GM18867 (cell line): ENCODE results near the gene HSD17B4.
A peak's percentile ranks its signal among the peaks of the same experiment; 100 is the strongest.
"Not testable (repeated sequence)": the region's sequence is repeated elsewhere in the genome, so short reads cannot be mapped to it uniquely, and the experiment has no call there.

Experiments used
- ATAC-seq: cut with Tn5 transposase; IDR thresholded peaks from one replicate; pipeline ENCODE4 v1.9.1; 2021; ENCODE audit warnings: mild to moderate bottlenecking, moderate library complexity; ENCODE audit not compliant: unreplicated experiment

Gene HSD17B4, protein sequence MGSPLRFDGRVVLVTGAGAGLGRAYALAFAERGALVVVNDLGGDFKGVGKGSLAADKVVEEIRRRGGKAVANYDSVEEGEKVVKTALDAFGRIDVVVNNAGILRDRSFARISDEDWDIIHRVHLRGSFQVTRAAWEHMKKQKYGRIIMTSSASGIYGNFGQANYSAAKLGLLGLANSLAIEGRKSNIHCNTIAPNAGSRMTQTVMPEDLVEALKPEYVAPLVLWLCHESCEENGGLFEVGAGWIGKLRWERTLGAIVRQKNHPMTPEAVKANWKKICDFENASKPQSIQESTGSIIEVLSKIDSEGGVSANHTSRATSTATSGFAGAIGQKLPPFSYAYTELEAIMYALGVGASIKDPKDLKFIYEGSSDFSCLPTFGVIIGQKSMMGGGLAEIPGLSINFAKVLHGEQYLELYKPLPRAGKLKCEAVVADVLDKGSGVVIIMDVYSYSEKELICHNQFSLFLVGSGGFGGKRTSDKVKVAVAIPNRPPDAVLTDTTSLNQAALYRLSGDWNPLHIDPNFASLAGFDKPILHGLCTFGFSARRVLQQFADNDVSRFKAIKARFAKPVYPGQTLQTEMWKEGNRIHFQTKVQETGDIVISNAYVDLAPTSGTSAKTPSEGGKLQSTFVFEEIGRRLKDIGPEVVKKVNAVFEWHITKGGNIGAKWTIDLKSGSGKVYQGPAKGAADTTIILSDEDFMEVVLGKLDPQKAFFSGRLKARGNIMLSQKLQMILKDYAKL

DNA sequence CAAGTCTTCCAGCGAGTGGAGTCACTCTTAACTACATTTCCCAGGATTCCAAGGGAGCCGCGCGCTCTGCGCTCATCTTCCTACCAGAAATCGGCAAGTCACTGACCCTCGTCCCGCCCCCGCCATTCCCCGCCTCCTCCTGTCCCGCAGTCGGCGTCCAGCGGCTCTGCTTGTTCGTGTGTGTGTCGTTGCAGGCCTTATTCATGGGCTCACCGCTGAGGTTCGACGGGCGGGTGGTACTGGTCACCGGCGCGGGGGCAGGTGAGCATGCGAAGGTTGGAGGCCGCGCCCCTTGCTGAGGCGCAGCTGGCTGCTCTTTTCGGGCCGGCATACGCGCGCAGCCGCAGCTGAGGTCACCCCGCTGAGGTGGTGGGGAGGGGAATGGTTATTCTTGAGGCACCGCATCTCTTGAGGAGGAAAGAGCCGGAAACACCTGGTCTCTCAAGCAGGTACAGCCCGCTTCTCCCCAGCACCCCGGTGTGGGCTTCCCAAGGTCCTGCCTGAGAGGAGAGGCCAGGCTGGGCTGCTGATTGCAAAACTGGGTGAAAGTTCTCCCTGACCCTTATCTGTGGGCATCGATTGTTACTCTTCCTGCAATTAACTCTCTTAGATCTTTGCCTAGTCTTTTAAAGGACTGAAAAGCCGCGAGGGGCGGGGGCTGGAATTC, at the start of gene HSD17B4:
Gene HSD17B4, plus strand, starts transcription at position 125 of the 667 bp plus-strand sequence. Its CDS starts 79 bp downstream, at position 204.
- peak; percentile 97 for ATAC-seq

DNA sequence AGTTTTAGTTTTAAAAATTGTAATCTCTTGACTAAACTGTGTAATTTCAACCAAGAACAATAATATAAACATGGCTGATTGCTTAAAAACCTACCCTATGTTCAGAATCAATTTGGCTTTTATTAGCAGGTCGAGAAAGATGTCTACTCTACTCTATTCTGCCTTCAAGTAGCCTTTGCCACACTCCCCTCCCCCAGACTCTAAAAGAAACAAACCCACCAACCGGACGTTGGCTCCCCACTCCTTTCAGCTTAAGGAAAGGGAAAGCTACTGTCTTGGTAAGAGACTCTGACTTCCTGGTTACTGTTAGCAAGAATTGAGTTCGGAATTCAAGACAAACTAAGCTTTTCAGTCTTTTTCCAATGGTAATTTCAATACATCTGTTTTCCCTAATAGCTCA, 49.7 kb upstream of the HSD17B4 start:
- ATAC-seq: no peak

DNA sequence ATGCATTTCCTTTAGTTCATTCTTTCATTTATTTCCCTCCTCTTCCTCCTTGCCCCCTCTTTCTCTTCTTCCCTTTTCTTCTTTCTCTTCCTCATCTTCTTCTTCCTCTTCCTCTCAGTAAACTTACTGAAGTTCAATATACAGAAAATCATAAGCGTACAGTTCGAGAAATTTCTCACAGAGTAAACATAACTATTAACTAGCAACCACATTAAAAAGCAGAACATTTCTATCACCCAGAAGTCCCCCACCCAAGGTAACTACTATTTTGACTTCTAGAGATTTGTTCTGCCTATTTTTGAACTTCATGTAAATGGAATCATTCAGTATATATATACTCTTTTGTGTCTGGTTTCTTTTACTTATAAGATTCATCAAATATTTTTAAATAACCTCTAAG, 48.3 kb upstream of the HSD17B4 start:
- ATAC-seq: no peak

DNA sequence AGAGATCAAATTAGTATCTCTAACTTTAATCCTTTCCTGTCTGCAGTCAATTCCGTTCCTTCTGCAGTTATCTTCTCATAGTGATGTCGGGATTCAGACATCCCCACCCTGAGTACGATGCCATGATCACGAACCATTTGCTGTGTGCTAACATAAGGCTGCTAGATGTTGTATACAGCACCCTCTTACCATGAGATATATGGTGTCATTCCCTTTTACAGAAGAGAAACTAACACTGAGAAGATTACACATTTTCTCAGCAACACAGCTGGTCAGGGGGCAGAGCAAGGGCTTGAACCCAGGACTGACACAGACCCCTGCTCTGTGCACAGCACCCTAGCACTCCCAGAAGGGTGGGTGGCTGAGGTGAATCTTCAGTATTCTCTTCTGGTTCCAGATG, 46.9 kb upstream of the HSD17B4 start:
- ATAC-seq: peak; percentile 54

DNA sequence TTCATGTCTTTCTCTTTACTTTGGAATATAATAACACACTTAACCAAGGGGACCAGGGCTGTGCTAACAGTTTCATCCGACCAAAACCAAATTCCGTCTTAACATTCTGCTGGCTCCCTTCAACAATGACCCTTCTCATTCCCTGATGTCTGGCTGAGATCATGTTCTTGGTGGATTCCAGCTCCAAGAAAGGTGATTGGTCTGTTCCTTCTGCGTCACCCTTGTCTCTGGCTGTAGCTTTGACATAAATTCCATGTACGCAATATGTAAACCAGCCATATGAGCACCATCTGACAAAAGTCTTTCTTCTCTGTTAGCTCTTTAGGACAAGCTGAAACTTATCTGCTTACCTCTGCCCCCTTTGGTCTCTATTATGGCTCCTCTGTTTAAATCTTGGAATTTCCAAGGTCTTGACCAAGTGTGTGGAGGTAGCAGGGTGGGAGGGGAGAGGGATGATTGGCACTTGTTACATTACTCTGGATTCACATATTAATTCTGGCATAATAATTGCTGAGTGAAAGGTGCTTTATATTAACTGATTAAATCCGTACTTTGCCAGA, 45.7 kb upstream of the HSD17B4 start:
- ATAC-seq: no peak

DNA sequence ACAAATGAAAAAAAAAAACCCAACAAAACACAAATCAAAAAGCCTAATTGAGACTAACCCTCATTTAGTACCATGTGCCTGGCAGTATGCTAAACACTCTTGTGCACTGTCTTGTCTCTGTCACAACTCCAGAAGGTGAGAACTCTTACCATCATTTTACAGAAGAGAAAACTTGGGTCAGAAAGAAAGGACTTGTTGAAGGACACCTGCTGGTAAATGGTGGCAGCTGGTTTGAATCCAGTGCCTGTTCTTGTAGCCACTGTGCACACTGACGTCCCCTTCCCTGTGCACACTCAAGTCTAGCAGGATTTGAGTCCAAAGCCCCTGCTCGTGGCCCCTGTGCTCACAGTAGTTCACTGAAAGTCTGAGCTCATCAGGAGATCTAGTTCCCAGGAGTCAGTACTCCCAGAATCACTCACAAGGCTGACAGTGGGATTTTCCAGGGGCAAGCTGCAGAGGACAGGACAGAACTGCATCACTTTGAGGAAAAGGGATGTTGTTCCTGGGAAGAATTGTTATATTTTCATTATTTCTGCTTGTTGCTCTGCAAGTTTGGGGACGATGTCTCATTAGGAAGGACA, 43.0 kb upstream of the HSD17B4 start:
- ATAC-seq: peak; percentile 68

DNA sequence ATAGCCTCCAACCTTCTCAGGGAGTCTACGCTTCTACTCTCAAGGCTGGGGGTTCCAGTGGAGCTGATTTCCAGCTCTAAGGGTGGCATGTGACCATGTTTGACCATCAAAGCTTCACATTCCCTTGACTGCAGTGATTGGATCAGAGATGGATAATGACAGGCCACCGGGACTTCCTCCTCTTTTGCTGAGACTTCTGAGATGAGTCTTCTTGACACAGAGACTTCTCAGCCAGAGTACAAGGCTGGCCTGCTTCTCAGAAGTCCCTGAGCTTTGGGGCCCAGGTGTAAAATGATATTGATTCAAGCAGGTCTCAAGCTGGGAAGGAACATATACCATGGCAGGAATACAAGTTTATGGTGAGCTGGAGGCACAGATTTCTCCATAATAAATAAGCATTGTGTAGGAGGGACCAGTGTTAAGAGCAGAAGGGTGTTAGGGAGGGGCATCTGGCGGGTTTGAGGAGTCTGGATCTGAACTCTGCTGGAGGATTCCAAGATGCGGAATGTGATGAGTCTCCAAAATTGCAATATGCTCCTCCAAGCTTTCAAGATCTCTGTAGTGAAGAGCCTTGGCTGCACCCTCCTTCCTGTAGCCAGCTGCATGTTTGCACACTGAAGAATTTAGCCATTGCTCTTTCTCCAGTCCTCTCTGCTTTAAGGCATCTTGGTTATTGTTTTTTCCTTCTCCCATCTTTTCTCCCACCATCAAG, 41.7 kb upstream of the HSD17B4 start:
- peak; percentile 30 for ATAC-seq

DNA sequence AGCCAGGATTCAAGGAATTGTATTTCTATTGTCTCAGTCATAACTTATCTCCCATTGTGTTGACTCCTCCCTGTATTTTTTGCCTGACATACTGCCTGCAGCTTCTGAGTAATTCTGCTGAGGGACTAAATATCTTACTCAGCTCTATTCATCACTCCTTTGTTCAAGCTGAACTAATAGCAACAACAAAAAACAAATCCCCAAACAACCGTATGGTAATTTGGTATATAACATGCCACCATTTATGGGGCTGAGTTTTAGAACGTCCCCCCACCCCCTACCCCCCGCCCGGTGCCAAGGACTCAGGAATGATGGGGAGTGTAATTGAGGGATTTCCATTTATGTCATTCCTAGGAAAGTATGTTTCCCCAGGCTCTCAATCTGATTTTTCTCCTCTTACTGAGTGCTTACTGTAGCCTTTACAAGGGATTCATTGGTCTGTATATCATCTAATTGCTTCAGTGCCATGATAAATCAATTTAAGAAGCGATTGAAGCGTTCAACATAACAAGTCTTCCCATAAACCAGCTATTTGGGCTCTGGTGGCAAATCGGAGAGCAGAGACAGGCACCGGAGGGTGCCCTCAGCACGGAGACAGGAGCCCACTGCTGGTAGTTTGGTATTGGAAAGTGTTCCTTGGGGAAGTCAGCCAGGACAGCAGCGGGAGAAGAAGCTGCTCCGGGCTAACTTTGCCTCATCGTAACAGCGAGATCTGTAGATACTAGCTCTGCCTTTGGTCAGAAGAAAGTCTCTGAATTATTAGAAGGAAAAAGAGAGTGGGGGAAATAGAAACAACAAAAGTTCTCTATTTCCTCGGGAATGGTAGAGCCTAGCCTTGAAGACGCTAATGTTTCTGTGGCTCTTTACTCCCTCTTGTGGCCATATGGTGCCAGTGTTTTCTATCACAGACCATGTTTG, 40.7 kb upstream of the HSD17B4 start:
- peak; percentile 58 for ATAC-seq

DNA sequence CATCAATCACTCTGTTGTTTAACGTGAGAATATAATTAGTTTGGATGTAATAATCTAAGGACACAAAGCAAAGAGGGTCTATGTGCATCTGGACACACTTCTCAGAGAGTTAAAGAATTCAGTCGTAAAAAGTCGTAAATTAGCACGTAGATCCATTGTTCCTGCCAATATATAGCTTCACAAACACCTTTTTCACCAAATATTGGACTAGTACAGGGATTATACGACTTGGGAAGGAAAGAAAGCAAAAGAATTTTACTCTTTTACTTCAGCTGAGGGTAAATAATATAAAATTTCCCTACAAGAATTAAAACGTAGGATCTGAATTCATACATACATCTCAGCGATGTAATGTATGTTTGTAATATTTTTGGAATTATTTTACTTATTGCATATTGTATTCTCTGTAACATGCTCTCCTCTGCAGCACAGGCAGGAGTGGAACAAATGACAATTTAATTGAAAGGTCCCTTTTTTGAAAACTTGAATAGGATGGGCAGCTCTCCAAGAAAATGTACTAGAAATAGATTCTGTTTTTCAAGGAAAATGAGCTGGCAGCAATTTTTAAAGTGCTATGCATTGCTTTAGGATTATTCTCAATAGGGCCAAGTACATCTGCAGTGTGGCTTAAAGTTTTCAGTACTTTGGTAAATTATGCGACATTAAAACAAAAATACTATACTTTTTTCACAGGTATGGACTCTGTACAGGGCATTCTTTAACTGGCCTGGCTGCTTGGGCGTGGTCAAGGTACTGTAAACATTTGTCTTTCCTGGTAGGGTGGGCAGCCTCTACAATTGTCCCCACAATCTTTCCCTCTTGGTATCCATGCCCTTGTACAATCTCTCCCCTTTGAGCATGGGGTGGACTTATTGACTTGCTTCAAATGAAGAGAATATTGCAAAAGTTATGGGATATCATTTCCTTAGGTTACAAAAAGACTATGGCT, 39.7 kb upstream of the HSD17B4 start:
- ATAC-seq: no peak

DNA sequence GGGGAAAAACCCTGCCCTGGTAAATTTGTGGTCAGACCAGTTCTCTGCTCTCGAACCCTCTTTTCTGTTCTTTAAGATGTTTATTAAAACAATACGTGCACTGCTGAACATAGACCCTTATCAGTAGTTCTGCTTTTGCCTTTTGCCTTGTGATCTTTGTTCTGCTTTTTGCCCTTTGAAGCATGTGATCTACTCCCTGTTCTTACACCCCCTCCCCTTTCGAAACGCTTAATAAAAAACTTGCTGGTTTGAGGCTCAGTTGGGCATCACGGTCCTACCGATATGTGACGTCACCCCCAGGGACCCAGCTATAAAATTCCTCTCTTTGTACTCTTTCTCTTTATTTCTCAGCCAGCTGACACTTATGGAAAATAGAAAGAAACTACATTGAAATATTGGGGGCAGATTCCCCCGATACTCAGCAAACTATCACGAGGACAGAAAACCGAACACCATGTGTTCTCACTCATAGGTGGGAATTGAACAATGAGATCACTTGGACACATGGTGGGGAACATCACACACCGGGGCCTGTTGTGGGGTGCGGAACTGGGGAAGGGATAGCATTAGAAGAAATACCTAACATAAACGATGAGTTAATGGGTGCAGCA, 38.1 kb upstream of the HSD17B4 start:
- ATAC-seq: not testable (repeated sequence)

DNA sequence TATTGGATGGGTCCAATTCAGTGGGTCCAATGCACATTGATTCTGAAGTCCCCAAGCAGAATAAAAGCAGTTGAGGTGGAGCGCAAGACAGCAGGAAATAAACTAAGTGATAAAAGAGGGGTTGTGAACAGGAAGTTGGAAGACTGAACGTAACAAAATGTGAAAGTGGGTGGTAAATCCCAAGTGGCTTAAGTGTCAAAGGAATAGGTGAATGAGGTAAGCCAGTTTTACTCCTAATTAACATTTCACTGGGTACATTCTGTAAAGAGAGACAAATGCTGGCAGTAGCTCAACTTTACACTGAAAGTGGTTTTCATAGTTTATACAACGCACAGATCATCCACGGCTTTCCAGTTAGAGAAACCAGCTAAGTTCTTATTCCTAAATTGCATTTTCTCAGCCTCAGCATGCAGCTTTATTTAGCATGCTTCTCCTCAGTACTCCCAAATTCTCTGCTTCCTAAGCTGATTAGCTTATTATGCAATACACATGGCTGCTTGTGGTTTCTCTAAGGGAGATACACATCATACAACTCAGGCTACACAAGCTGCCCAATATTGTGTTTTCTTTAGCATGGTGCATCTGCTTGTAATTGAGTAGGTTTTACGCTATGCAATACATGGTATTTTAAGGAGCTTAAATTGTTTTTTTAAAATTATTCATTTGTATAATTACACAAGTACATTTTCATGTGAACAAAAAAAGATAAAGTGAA, 34.2 kb upstream of the HSD17B4 start:
- no peak for ATAC-seq

DNA sequence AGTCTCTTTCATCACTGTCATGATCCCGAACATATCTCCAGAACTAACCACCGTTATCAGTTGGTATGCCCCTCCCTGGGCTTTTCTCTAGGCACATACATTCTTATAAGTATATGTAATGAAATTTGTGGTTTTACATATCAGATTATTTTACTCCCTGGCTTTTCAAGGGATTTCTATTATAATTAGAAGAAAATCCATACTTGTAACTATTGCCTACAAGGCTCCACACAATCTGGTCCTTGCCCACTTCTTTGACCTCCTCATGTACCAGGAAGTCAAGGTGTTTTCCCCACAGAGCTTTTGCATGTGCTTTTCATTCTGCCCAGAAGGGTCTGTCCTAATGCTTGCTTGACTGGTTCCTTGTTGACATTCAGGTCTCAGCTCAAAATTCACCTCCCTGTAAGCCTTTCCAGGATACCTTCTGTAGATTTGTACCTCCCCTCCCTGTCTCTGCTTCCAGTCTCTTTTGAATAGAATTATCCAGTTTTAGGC, 33.6 kb upstream of the HSD17B4 start:
- ATAC-seq: peak; percentile 68

DNA sequence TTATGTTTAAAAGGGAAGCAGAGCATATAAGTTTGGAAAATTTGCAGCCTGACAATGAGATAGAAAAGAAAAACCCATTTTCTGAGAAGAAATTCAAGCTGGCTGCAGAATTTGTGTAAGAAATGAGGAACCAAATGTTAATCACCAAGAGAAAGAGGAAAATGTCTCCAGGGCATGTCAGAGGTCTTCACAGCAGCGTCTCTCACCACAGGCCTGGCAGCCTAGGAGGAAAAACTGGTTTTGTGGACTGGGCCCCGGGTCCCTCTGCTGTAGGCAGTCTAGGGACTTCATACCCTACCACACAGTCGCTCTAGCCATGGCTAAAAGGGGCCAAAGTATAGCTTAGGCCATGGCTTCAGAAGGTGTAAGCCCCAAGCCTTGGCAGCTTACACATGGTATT, 32.1 kb upstream of the HSD17B4 start:
- ATAC-seq: no peak

DNA sequence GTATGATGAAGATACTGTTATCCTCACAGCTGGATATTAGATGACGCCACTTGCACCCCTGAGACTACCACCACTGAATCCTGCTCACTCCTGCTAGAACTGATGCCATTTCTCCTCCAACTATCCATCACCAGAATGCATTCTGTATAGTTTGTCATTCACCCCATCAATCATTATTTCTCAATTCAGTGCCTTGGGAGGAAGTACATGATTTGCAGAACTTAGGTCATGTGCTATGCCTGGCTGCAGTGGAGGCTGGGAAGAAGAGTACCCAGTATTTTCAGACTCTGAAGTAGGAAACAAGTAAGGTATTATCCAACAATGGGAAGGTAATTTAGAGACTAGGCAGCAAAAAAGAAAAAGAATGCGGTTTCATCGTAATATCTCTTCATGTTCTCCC, 26.2 kb upstream of the HSD17B4 start:
- ATAC-seq: no peak

DNA sequence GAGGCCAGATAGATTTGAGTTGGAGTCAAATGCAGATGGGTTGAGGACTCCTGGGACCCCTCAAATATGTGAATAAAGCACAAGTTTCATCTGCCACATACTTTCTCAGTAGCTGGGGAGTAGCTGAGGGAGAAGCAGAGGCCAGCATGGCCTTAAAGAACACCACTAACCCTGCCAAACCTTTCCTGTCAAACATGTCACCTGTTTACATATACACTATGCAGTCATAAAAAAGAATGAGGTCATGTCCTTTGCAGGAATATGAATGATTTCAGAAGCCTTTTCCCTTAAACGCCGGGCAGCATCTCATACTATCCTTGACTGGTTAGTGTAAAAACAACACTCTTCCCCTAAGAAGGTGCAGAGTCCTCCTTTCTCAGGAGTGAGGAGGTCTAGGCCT, 25.2 kb upstream of the HSD17B4 start:
- ATAC-seq: no peak

DNA sequence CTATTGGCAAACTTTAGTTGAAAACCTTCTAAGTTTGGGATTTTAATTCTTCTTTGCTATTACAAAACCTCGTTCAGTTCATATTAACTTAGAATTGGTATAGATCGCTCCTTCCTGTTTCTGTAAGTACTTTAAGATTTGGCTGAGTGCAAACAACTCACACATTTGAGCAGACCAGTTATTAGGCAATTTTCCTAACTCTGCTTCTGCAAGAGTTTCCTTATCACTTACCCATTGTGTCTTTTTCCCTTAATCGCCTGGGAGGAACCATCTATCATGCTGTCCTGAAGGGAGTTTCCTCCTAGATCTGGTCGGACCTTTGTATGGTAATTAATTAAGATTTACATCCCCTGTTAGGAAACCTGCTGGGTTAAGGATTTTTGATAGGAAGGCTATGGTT, 24.7 kb upstream of the HSD17B4 start:
- ATAC-seq: not testable (repeated sequence)

DNA sequence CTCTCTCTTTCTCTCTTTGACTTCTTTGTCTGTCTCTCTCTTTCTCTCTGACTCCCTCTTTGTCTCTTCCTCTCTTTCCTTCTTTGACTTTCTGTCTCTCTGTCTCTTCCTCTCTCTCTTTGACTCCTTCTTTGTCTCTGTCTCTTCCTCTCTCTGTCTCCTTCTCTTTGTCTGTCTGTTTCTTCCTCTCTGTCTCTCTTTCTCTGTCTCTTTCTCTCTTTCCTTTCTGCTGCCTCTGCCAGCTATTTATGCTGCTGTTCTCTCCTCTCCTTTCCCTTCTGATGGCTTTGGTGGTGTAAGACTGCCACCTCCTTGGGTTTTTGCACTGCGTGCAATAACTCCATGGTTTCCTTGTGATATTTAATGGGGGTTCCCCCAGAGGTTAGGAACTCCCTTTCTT, 24.1 kb upstream of the HSD17B4 start:
- ATAC-seq: not testable (repeated sequence)
